ENCODE results near the gene TRPC4.
"Not testable (repeated sequence)": the region's sequence is repeated elsewhere in the genome, so short reads cannot be mapped to it uniquely, and the experiment has no call there.

GRCh38 chr13:37589381-37589780 is 280.2 kb downstream of the TRPC4 start:
- TF ChIP-seq CTCF, POLR2A (IDR thresholded peaks at IDR 0.05): not testable (repeated sequence)

Measured in adrenal gland (tissue), 5 donors.